Hematopoietic multipotent progenitor cell treated with erythropoietin and hydrocortisone succinate and interleukin-3 and kit ligand, for 4 days (in vitro differentiated cells): ENCODE data around the gene NPSR1.
"Not testable (repeated sequence)": the region's sequence is repeated elsewhere in the genome, so short reads cannot be mapped to it uniquely, and the experiment has no call there.

ENCODE experiments used
- DNase-seq: peaks from one replicate; pipeline ENCODE4 v3.0.0-alpha.2; 2015

Gene NPSR1

DNA sequence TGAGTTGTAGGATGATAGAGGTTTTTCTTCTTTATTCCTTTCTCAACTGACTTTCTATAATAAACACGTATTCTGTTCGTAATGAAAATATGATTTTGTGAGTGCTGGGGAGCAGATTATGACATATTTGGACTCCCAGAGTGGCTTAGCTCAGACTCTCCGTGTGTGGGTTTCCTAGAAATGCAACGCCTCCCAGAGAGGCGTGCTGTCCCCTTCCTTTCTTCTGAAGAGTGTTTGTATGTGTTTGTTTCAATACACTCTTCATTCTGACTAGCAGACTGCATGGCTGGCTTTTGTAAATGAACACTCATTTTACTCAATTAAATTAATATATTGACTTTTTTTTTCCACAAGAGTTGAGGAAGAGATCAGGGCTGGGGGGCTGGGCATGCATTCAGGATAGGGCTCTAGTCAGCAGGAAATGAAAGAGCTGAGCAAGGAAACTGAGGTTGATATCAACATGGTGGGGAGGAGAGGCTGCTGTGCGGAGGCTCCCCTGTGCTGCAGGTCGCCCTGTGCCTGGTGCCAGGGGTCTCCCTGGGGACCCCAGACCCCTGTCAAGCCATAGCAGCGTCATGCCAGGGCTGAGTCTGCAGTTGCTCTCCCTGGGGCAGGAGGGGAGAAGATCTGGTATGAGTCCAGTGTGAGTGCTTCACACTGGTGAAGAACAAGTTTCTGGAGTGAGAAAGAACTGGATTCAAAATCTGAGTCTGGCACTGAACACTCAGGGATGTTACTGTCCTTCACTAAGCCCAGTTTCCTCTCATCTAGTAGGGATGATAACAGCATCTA lies 221.1 kb downstream of the NPSR1 start:
- DNase-seq, result not testable (repeated sequence)

DNA sequence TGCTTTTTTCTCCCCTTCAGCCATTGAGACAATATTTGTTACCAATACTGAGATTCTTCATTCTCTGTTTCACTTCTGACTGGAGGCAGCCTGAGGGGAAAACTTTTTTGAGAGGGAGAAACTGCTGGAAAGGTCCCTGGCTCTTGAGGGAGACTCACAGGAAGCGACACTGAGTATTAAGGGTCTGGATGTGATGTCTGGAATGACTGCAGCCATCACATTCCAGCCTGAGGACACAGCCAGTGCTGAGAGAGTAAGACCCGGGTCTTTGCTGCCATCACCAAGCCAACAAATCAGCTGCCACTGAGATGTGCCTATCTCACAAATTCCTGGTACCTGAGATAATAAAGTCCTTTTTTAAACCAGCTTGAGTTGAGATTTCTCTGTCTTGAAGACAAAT lies 221.9 kb downstream of the NPSR1 start:
- DNase-seq, result no peak

DNA sequence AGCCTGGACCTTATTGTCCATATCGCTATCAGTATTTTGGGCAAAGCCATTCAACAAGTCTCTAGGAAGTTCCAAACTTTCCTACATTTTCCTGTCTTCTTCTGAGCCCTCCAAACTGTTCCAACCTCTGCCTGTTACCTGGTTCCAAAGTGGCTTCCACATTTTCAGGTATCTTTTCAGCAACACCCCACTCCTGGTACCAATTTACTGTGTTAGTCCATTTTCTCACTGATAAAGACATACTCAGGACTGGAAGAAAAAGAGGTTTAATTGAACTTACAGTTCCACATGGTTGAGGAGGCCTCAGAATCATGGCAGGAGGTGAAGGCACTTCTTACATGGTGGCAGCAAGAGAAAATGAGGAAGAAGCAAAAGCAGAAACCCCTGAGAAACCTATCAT lies 225.8 kb downstream of the NPSR1 start:
- not testable (repeated sequence) for DNase-seq

DNA sequence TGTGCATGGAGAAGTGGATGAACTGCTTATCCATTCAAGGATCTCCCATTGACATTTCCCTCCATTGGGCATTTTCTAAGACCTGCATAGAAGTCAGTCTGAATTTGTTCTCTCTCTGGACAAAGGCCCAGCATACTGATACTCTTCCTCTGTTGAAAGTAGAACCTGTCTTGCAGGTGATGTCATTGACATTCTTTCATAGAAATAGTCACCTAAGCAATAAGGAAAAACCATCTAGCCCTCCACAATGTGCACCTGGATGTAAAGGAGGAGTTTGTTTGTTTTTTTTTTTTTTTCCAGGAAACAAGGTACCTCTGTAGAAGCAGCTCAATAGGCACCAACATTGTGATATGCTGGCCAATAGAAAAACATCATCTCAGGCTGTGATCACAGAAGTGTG lies 228.8 kb downstream of the NPSR1 start:
- DNase-seq, result no peak

DNA sequence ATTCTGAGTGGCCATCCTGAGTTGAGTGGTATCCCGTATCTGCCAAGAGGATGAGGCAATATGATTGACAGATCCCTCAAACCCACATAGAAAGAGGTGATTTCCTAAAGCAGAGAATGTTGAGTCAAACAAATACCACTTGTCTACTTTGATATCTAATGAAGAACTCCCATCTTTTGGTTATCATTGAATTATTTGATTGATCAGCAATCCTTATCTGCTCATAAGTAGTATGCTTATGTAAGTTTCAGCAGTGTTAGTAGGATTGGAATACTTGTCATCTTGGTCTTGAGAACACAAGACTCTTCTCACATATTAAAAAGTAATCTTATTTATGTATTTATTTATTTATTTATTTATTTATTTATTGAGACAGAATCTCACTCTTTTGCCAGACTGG lies 231.9 kb downstream of the NPSR1 start:
- DNase-seq, result no peak

DNA sequence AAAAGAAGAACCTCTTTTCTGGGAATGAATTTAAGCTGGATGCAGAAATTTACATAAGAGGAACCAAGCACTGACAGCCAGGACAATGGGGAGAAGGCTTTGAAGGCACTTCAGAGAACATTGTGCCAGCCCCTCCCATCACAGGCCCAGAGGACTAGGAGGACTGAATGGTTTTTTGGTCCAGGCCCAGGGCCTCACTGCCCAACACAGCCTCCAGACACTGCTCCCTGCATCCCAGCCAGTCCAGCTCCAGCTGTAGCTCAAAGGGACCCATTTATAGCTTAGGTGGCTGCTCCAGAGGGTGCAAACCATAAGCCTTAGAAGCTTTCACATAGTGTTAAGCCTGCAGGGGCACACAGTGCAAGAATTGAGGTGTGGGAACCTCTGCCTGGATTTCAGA lies 237.2 kb downstream of the NPSR1 start:
- no peak for DNase-seq
